HG03442 (cell line): Measurements from ENCODE around the gene SRCAP.

Source experiments
- ATAC-seq: cut with Tn5 transposase; IDR thresholded peaks from one replicate; pipeline ENCODE4 v1.9.1; 2021; ENCODE audit warnings: mild to moderate bottlenecking, moderate library complexity; ENCODE audit not compliant: unreplicated experiment

The SRCAP gene

GRCh38 chr16:30787613-30788378 lies 88.8 kb downstream of the SRCAP start:
- no peak for ATAC-seq
